ENCODE measurements around the gene VPS13C.
"Not testable (repeated sequence)": the region's sequence is repeated elsewhere in the genome, so short reads cannot be mapped to it uniquely, and the experiment has no call there.

The VPS13C gene

GRCh38 chr15:62050115-62050514 is 10.1 kb downstream of the VPS13C start:
- no peak for DNase-seq (ENCODE audit: extremely low spot score)
- no peak for TF ChIP-seq CTCF (IDR thresholded peaks at IDR 0.05; ENCODE audit: control extremely low read depth, extremely low read depth, low read depth, missing control alignments)
- ChIA-PET POLR2A (no interaction called here), CTCF (no interaction called here)

- POLR2A ChIA-PET; CTCF ChIA-PET; DNase-seq (ENCODE audit: extremely low spot score): not testable (repeated sequence)
Measured at GRCh38 chr15:62048254-62048653, 12.0 kb downstream of the VPS13C start.

- TF ChIP-seq CTCF (IDR thresholded peaks at IDR 0.05; ENCODE audit: control extremely low read depth, extremely low read depth, low read depth, missing control alignments): no peak
- DNase-seq (ENCODE audit: extremely low spot score): no peak
- CTCF ChIA-PET: interaction anchor here (0.7 kb wide), 1 partner anchor 17 kb away, joined by 3 read pairs; no protein-coding TSS in a partner anchor
- POLR2A ChIA-PET: no interaction called here
Measured at GRCh38 chr15:62047282-62047827, 12.9 kb downstream of the VPS13C start.

GRCh38 chr15:62046078-62046743 is 14.0 kb downstream of the VPS13C start:
- DNase-seq (ENCODE audit: extremely low spot score): no peak

GRCh38 chr15:62035256-62035924 is 24.9 kb downstream of the VPS13C start:
- TF ChIP-seq CTCF (IDR thresholded peaks at IDR 0.05; ENCODE audit: control extremely low read depth, extremely low read depth, low read depth, missing control alignments): no peak
- ChIA-PET CTCF (interaction anchor here (0.8 to 0.9 kb wide), 2 partner anchors 24 to 33 kb away, joined by 3 read pairs; no protein-coding TSS in a partner anchor), POLR2A (no interaction called here)
- DNase-seq (ENCODE audit: extremely low spot score): no peak

More at GRCh38 chr15:62046078-62046743, 14.0 kb downstream of the VPS13C start:
- TF ChIP-seq CTCF (IDR thresholded peaks at IDR 0.05; ENCODE audit: control extremely low read depth, extremely low read depth, low read depth, missing control alignments): no peak
- ChIA-PET POLR2A (no interaction called here), CTCF (no interaction called here)

GRCh38 chr15:62027916-62028315 is 32.3 kb downstream of the VPS13C start:
- ChIA-PET CTCF (no interaction called here), POLR2A (no interaction called here)
- TF ChIP-seq CTCF (IDR thresholded peaks at IDR 0.05; ENCODE audit: control extremely low read depth, extremely low read depth, low read depth, missing control alignments): no peak
- no peak for DNase-seq (ENCODE audit: extremely low spot score)

- CTCF ChIA-PET: no interaction called here
- DNase-seq (ENCODE audit: extremely low spot score): no peak
- POLR2A ChIA-PET: no interaction called here
- TF ChIP-seq CTCF (IDR thresholded peaks at IDR 0.05; ENCODE audit: control extremely low read depth, extremely low read depth, low read depth, missing control alignments): no peak
Measured at GRCh38 chr15:62027263-62027565, 33.0 kb downstream of the VPS13C start.
